GM19193 (cell line): ENCODE data around the gene GRIK5.

Experiments
- POLR2A ChIP-seq: IDR thresholded peaks from 4 replicates; pipeline ENCODE4 v1.6.1; 2011; ENCODE audit not compliant: insufficient read depth, insufficient read length; ENCODE audit errors: extremely low read depth

The GRIK5 gene

GRCh38 chr19:42074513-42075363, 4.7 kb upstream of the GRIK5 start:
- TF ChIP-seq POLR2A, result no peak

DNA sequence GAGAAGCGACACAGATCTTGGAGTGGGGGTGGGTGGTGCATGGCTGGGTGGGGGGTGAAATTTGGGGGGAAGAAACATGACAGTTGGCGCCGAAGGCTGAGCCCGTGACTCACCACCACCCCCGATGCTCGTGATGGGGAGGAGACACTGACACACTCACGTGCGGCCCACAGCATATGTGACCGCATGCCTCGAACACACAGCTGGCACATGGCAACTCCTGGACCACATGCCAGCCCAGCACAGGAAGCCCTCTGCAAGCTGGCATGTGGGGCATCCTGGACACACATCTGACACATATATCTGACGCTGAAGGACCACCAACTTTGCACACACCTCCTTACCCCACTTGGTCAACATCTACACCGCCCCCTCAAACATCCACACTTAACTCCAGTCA, 1.2 kb upstream of the GRIK5 start:
- no peak for TF ChIP-seq POLR2A

GRCh38 chr19:42068756-42069571, 1.0 kb downstream of the GRIK5 start:
- no peak for TF ChIP-seq POLR2A

- no peak for TF ChIP-seq POLR2A
Measured at GRCh38 chr19:42068361-42068755, 1.6 kb downstream of the GRIK5 start.

GRCh38 chr19:42067315-42067888, 2.6 kb downstream of the GRIK5 start:
- no peak for TF ChIP-seq POLR2A

GRCh38 chr19:42066075-42066754, 3.8 kb downstream of the GRIK5 start:
- no peak for TF ChIP-seq POLR2A

- no peak for TF ChIP-seq POLR2A
Measured at GRCh38 chr19:42065511-42065910, 4.5 kb downstream of the GRIK5 start.

- no peak for TF ChIP-seq POLR2A
Measured at GRCh38 chr19:42065051-42065450, 5.0 kb downstream of the GRIK5 start.

- TF ChIP-seq POLR2A, result no peak
Measured at GRCh38 chr19:42064432-42064831, 5.6 kb downstream of the GRIK5 start.

DNA sequence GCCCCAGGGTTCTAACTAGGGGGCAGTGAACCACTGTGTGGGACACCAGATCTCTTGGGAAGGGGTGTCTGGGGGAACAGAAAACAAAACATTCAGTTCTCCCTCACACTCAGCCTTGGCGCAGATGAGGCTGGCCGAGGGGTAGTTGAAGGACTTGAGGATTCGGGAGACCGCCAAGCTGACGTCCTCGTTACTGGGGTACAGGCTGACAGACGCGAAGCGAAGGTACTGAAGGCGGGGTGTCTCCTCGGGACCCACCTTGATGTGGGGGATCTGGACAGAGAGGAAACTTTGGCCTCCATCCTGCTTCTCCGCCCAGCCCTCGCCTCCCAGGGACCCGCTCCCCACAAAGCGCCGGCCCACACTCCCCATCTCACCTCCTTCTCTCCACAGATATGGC, 7.6 kb downstream of the GRIK5 start:
- no peak for TF ChIP-seq POLR2A

DNA sequence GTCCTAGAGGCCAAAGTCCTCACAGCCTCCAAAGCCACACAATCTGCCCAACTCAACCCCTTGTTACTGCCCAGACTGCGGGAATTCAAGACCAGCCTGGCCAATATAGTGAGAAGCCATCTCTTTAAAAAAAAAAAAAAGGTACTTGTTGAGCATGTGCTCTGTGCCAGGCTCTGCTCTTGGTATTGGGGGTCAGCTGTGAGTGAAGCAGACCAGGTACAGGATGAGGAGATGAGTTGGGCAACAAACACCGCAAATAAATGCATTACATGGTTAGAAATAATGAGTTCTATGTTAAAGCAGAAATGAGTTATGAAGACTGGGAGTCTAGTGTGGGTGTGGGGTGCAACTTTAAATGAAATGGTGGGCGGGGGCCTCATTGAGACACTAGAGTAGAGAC, 9.9 kb downstream of the GRIK5 start:
- TF ChIP-seq POLR2A, result no peak

- no peak for TF ChIP-seq POLR2A
Measured at GRCh38 chr19:42059196-42059595, 10.8 kb downstream of the GRIK5 start.

GRCh38 chr19:42057846-42058245, 12.2 kb downstream of the GRIK5 start:
- TF ChIP-seq POLR2A, result no peak

DNA sequence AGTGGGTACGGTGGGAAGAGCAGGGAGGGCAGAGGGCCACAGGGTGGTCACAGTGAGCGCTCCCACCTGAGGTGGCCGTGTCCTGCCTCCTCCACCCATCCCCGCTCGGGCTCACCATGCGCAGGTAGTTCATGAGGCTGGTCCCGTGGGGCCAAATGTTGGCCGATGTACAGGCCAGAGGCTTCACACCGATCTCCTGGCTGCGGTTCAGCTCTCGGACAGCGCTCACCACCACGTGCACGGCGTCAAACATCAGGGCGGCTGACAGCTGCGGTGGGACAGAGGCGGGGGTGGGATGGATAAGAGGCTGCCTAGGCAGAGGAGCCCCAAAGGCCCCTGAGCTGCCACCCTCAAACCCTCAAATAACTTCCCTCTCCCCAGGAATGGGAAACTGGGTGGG, 15.8 kb downstream of the GRIK5 start:
- TF ChIP-seq POLR2A, result no peak
